SHP77 (cell line): ENCODE data around the gene ARHGAP25.

ENCODE experiments used
- DNase-seq, 2 experiments: peaks; one replicate each; lab custom pipeline; 2025; lab: John Stamatoyannopoulos, UW

Gene ARHGAP25

GRCh38 chr2:68831686-68832232 lies 97.1 kb downstream of the ARHGAP25 start:
- no peak for DNase-seq

- no peak for DNase-seq
Measured at GRCh38 chr2:68832233-68832869, 97.7 kb downstream of the ARHGAP25 start.

GRCh38 chr2:68833162-68833561 lies 98.6 kb downstream of the ARHGAP25 start:
- DNase-seq: no peak

GRCh38 chr2:68834737-68835376 lies 100.2 kb downstream of the ARHGAP25 start:
- DNase-seq: no peak

GRCh38 chr2:68835621-68836020 lies 101.0 kb downstream of the ARHGAP25 start:
- no peak for DNase-seq

GRCh38 chr2:68837164-68837860 lies 102.7 kb downstream of the ARHGAP25 start:
- DNase-seq: peak in 1 of 2 experiments; percentile 21

- no peak for DNase-seq
Measured at GRCh38 chr2:68837861-68838341, 103.3 kb downstream of the ARHGAP25 start.

GRCh38 chr2:68838641-68839040 lies 104.0 kb downstream of the ARHGAP25 start:
- no peak for DNase-seq

- no peak for DNase-seq
Measured at GRCh38 chr2:68839260-68839833, 104.7 kb downstream of the ARHGAP25 start.

GRCh38 chr2:68845043-68845442 lies 110.4 kb downstream of the ARHGAP25 start:
- DNase-seq: no peak

- no peak for DNase-seq
Measured at GRCh38 chr2:68846091-68846490, 111.5 kb downstream of the ARHGAP25 start.

- no peak for DNase-seq
Measured at GRCh38 chr2:68847751-68848150, 113.1 kb downstream of the ARHGAP25 start.

- DNase-seq: no peak
Measured at GRCh38 chr2:68849579-68850030, 115.0 kb downstream of the ARHGAP25 start.

- no peak for DNase-seq
Measured at GRCh38 chr2:68850524-68850923, 115.9 kb downstream of the ARHGAP25 start.

- no peak for DNase-seq
Measured at GRCh38 chr2:68853035-68853434, 118.4 kb downstream of the ARHGAP25 start.

GRCh38 chr2:68853915-68854314 lies 119.3 kb downstream of the ARHGAP25 start:
- DNase-seq: no peak

GRCh38 chr2:68854476-68854875 lies 119.9 kb downstream of the ARHGAP25 start:
- no peak for DNase-seq

GRCh38 chr2:68855550-68855949 lies 120.9 kb downstream of the ARHGAP25 start:
- DNase-seq: no peak

GRCh38 chr2:68857202-68857845 lies 122.7 kb downstream of the ARHGAP25 start:
- no peak for DNase-seq

- no peak for DNase-seq
Measured at GRCh38 chr2:68857855-68858456, 123.3 kb downstream of the ARHGAP25 start.

GRCh38 chr2:68860111-68860510 lies 125.5 kb downstream of the ARHGAP25 start:
- DNase-seq: no peak
